Measurements from ENCODE around the gene WNT8B.

DNA sequence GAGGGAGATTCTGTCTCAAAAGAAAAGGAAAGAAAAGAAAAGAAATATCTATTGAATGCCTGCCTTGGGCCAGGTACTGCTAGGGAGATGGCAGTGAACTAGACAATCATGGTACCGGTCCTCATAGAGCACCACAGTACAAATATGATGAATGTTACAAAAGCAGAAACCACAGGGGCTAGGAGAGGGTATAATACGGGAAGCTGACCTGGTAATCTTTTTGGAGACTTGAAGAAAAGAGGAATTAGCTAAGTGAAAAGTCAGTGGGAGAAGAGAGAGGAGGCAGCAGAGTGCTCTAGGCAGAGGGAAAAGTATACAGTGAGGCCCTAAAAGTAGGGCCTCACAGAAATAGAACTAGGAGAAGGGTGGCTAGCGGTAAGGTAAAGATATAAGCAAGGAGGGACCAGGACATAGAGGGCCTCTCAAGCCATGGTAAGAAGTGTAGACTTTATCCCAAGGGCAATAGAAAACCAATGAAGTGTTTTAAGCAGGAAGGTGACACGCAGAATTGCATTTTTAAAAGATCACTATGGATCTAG, 42.8 kb upstream of the WNT8B start:
- TF ChIP-seq HOXA5 (CRISPR knock-in tag; IDR thresholded peaks at IDR 0.05) (no peak), SIN3A (IDR thresholded peaks at IDR 0.05; ENCODE audit: borderline replicate concordance, low read depth, low read length) (no peak), SOX6 (IDR thresholded peaks at IDR 0.05) (no peak), SOX6 (CRISPR knock-in tag; IDR thresholded peaks at IDR 0.05) (no peak), HIVEP1 (CRISPR knock-in tag; IDR thresholded peaks at IDR 0.05) (no peak), ZNF34 (CRISPR knock-in tag; IDR thresholded peaks at IDR 0.05; ENCODE audit: borderline replicate concordance) (no peak)
- TF ChIP-seq, protein P1, sequence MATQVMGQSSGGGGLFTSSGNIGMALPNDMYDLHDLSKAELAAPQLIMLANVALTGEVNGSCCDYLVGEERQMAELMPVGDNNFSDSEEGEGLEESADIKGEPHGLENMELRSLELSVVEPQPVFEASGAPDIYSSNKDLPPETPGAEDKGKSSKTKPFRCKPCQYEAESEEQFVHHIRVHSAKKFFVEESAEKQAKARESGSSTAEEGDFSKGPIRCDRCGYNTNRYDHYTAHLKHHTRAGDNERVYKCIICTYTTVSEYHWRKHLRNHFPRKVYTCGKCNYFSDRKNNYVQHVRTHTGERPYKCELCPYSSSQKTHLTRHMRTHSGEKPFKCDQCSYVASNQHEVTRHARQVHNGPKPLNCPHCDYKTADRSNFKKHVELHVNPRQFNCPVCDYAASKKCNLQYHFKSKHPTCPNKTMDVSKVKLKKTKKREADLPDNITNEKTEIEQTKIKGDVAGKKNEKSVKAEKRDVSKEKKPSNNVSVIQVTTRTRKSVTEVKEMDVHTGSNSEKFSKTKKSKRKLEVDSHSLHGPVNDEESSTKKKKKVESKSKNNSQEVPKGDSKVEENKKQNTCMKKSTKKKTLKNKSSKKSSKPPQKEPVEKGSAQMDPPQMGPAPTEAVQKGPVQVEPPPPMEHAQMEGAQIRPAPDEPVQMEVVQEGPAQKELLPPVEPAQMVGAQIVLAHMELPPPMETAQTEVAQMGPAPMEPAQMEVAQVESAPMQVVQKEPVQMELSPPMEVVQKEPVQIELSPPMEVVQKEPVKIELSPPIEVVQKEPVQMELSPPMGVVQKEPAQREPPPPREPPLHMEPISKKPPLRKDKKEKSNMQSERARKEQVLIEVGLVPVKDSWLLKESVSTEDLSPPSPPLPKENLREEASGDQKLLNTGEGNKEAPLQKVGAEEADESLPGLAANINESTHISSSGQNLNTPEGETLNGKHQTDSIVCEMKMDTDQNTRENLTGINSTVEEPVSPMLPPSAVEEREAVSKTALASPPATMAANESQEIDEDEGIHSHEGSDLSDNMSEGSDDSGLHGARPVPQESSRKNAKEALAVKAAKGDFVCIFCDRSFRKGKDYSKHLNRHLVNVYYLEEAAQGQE (IDR thresholded peaks at IDR 0.05; ENCODE audit: borderline replicate concordance in 1 of 2, low read depth in 1 of 2, low read length in 2 of 2) = no peak

Data from HepG2 (cell line).